ENCODE measurements around the gene C6orf89. TPM values are rescaled to one million over a fixed set of nuclear protein-coding genes. Genes with fewer than 3 reads are reported as not detected.

C6orf89 gene
- polyA plus RNA-seq, 3 donors: 18.8 to 25.1 (median 21.5) TPM

- H3K27ac ChIP-seq (ENCODE audit: low read depth, low read length): no peak overlapping the region
Observed at GRCh38 chr6:36912586-36912985, 26.8 kb downstream of the C6orf89 start.

GRCh38 chr6:36913082-36913481 lies 27.3 kb downstream of the C6orf89 start:
- 79 to 86% (median 86%) methylated on average over 4 of the region's 4 CpGs for WGBS, 3 donors
- no peak overlapping the region for H3K27ac ChIP-seq (ENCODE audit: low read depth, low read length)

More at GRCh38 chr6:36912586-36912985, 26.8 kb downstream of the C6orf89 start:
- WGBS, 3 donors: 56 to 78% (median 66%) methylated on average over 8 of the region's 8 CpGs

- no peak overlapping the region for H3K27ac ChIP-seq (ENCODE audit: low read depth, low read length)
- 67 to 75% (median 74%) methylated on average over 10 of the region's 10 CpGs for WGBS, 3 donors
Observed at GRCh38 chr6:36914227-36914794, 28.6 kb downstream of the C6orf89 start.

- WGBS, 3 donors: 70 to 90% (median 84%) methylated on average over 4 of the region's 4 CpGs
- no peak overlapping the region for H3K27ac ChIP-seq (ENCODE audit: low read depth, low read length)
Observed at GRCh38 chr6:36915599-36915998, 29.8 kb downstream of the C6orf89 start.

- H3K27ac ChIP-seq (ENCODE audit: low read depth, low read length): no peak overlapping the region
- 84 to 91% (median 88%) methylated on average over 2 of the region's 2 CpGs for WGBS, 3 donors
Observed at GRCh38 chr6:36916126-36916525, 30.4 kb downstream of the C6orf89 start.

GRCh38 chr6:36917541-36918193 lies 31.9 kb downstream of the C6orf89 start:
- 68 to 83% (median 76%) methylated on average over 10 of the region's 10 CpGs for WGBS, 3 donors
- H3K27ac ChIP-seq (ENCODE audit: low read depth, low read length): no peak overlapping the region

- no peak overlapping the region for H3K27ac ChIP-seq (ENCODE audit: low read depth, low read length)
- WGBS, 3 donors: 85 to 89% (median 89%) methylated on average over 4 of the region's 4 CpGs
Observed at GRCh38 chr6:36920049-36920448, 34.3 kb downstream of the C6orf89 start.

- 61 to 89% (median 66%) methylated on average over 5 of the region's 5 CpGs for WGBS, 3 donors
- H3K27ac ChIP-seq (ENCODE audit: low read depth, low read length): no peak overlapping the region
Observed at GRCh38 chr6:36920546-36920945, 34.8 kb downstream of the C6orf89 start.

GRCh38 chr6:36924131-36924530 lies 38.4 kb downstream of the C6orf89 start:
- 80 to 90% (median 86%) methylated on average over 4 of the region's 4 CpGs for WGBS, 3 donors
- no peak overlapping the region for H3K27ac ChIP-seq (ENCODE audit: low read depth, low read length)

GRCh38 chr6:36924778-36925374 lies 39.1 kb downstream of the C6orf89 start:
- no peak overlapping the region for H3K27ac ChIP-seq (ENCODE audit: low read depth, low read length)
- WGBS, 3 donors: 74 to 83% (median 77%) methylated on average over 5 of the region's 5 CpGs

GRCh38 chr6:36925809-36926208 lies 40.1 kb downstream of the C6orf89 start:
- 91 to 94% (median 92%) methylated on average over 4 of the region's 4 CpGs for WGBS, 3 donors
- no peak overlapping the region for H3K27ac ChIP-seq (ENCODE audit: low read depth, low read length)

GRCh38 chr6:36926708-36927513 lies 41.2 kb downstream of the C6orf89 start:
- 74 to 87% (median 84%) methylated on average over 10 of the region's 10 CpGs for WGBS, 3 donors
- H3K27ac ChIP-seq (ENCODE audit: low read depth, low read length): no peak overlapping the region

- H3K27ac ChIP-seq (ENCODE audit: low read depth, low read length): no peak overlapping the region
- 64 to 69% (median 66%) methylated on average over 13 of the region's 13 CpGs for WGBS, 3 donors
Observed at GRCh38 chr6:36927691-36928546, 42.2 kb downstream of the C6orf89 start.

- no peak overlapping the region for H3K27ac ChIP-seq (ENCODE audit: low read depth, low read length)
- WGBS, 3 donors: 58 to 68% (median 67%) methylated on average over 7 of the region's 7 CpGs
Observed at GRCh38 chr6:36928547-36928918, 42.8 kb downstream of the C6orf89 start.

GRCh38 chr6:36929152-36929551 lies 43.4 kb downstream of the C6orf89 start:
- H3K27ac ChIP-seq (ENCODE audit: low read depth, low read length): no peak overlapping the region
- 68 to 90% (median 88%) methylated on average over 10 of the region's 10 CpGs for WGBS, 3 donors

- 28 to 58% (median 49%) methylated on average over 5 of the region's 5 CpGs for WGBS, 3 donors
- H3K27ac ChIP-seq (ENCODE audit: low read depth, low read length): no peak overlapping the region
Observed at GRCh38 chr6:36929607-36930006, 43.9 kb downstream of the C6orf89 start.

GRCh38 chr6:36930483-36930882 lies 44.7 kb downstream of the C6orf89 start:
- WGBS, 3 donors: 78 to 85% (median 85%) methylated on average over 4 of the region's 4 CpGs
- peak overlapping the region; percentile 31 for H3K27ac ChIP-seq (ENCODE audit: low read depth, low read length)

- no peak overlapping the region for H3K27ac ChIP-seq (ENCODE audit: low read depth, low read length)
- WGBS, 3 donors: 83 to 88% (median 85%) methylated on average over 2 of the region's 2 CpGs
Observed at GRCh38 chr6:36933102-36933501, 47.4 kb downstream of the C6orf89 start.

Data from adipose tissue (tissue), 3 donors.